Measurements from ENCODE around the gene CAPZB. TPM values are rescaled to one million over a fixed set of nuclear protein-coding genes. Genes with fewer than 3 reads are reported as not detected.

Gene CAPZB
- total and polyA plus RNA-seq, 2 donors, result 136 to 255 TPM

DNA sequence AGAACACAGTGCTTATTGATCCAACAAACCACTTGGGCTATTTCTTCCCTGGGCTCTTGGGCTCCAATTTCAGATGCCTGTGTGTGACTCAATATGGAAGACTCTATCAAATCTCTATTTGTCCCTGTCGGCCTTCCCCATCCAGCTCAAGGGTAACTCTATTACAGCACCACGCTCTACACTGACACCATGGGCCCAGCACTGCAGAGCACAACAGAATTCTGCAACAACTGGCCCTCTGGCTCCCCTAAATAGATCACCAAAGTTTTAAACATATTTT lies 51.7 kb downstream of the CAPZB start:
- 96% methylated on average over 2 of the region's 2 CpGs for WGBS

DNA sequence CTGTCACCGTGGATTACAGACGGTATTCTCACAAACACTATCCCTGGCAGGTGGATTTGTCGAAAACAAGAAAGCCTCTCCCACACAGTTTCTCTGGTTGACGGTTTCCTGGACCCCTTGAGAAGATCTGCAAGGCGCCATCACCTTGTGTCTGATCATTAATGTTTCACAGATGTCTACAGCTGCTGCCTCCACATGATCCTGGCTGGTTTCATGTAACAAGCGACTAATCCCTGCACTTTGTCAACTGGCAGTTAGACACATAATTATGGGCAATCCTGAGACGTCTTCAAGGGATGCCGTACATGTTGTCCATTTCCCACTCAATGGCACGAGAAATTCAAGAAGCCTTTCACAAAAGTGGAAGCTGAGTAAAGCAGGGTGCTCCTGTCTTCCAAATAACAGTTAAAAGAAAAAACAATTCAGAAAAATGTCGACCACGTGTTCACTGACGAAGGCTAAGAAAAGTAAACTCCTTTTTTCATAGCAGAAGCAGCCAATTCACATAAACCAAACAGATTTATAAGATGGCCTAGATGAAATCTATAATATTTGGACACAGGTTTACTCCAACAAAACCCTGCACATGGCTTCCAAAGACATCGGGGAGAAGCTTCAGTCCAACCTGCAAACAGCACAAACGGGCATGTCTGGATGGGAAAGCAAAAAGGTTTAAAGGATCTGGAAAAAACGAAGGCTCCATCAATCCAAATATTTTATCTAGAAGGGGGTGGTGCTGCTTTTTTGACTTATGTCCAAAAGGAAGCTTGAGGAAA lies 52.2 kb downstream of the CAPZB start:
- H3K27me3 ChIP-seq (ENCODE audit: control insufficient read depth in 2 of 2, insufficient read depth in 1 of 2, low read length in 1 of 2), result no peaks in the 10 kb centered on the region
- DNase-seq (ENCODE audit: low read depth in 6 of 9, low spot score in 9 of 9), result peak in 1 of 9 donors; percentile 61
- H3K36me3 ChIP-seq (ENCODE audit: control insufficient read depth in 2 of 2, insufficient read depth in 2 of 2, low read length in 1 of 2), result peaks cover 4 to 15% of the 10 kb centered on the region in 2 donors
- WGBS, result 65% methylated on average over 15 of the region's 15 CpGs
- no peaks in the 10 kb centered on the region for H3K9me3 ChIP-seq (ENCODE audit: control insufficient read depth in 2 of 2, insufficient read depth in 1 of 2, low read length in 1 of 2)
- H3K27ac ChIP-seq (ENCODE audit: low read depth in 1 of 2, low read length in 1 of 2), result peak overlapping the region in 1 of 2 donors; percentile 79
- peaks cover 49 to 97% of the 10 kb centered on the region in 2 donors for H3K4me1 ChIP-seq (ENCODE audit: control insufficient read depth in 2 of 2, insufficient read depth in 2 of 2, low read length in 2 of 2)
- no peak overlapping the region for H3K4me3 ChIP-seq (ENCODE audit: low read length in 2 of 2)

More for the DNA sequence above, 51.7 kb downstream of the CAPZB start:
- Histone ChIP-seq H3K27ac (ENCODE audit: low read depth in 1 of 2, low read length in 1 of 2) (peak overlapping the region in 1 of 2 donors; percentile 79), H3K27me3 (ENCODE audit: control insufficient read depth in 2 of 2, insufficient read depth in 1 of 2, low read length in 1 of 2) (no peaks in the 10 kb centered on the region), H3K4me3 (ENCODE audit: low read length in 2 of 2) (no peak overlapping the region), H3K36me3 (ENCODE audit: control insufficient read depth in 2 of 2, insufficient read depth in 2 of 2, low read length in 1 of 2) (peaks cover 5 to 18% of the 10 kb centered on the region in 2 donors), H3K4me1 (ENCODE audit: control insufficient read depth in 2 of 2, insufficient read depth in 2 of 2, low read length in 2 of 2) (peaks cover 48 to 97% of the 10 kb centered on the region in 2 donors), H3K9me3 (ENCODE audit: control insufficient read depth in 2 of 2, insufficient read depth in 1 of 2, low read length in 1 of 2) (no peaks in the 10 kb centered on the region)
- DNase-seq (ENCODE audit: low read depth in 6 of 9, low spot score in 9 of 9), result no peak

DNA sequence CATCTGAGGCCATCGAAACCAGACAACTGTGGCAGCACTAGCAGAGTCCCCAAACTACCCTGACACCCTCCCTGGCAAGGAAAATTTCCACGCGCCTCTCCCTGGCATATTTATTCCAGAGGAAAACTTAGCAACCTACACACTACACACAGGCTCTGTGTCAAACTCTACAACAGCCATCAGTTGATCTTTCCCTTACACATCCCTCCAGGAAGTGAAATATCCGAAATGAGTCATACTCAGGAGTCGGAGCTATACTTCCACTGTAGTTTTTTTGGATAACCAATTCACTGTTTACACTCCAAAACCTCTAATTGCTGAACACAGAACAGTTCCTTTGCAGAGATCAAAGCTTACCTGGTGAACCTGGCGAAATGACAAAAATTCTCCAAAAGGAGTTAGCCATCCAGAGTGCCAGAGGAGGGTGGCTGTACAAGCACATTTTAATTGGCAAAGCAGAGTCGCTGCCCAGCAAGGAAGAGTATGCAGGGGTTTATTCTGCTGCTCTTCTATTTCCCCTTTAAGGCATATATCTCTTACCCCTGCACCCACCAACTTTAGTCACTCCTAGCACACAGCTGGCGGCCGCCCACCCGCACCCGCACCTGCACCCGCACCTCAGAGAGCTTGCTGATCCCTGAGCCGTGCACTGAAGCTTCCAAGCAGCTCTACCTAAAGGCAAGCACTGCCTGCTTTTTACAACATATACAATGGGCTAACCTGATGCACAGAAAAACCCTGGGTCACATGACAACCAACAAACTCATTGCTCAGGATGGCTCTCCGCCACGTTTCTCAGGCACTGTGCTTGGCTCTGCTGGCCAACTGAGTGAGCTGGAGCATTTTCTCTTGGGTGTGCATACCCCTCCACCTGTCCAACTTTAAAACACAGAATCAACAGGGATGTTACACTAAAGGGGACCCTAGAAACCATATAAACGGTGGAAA lies 54.9 kb downstream of the CAPZB start:
- Histone ChIP-seq H3K9me3 (ENCODE audit: control insufficient read depth in 2 of 2, insufficient read depth in 1 of 2, low read length in 1 of 2) (no peaks in the 10 kb centered on the region), H3K27ac (ENCODE audit: low read depth in 1 of 2, low read length in 1 of 2) (peak overlapping the region; percentile 25 to 84), H3K36me3 (ENCODE audit: control insufficient read depth in 2 of 2, insufficient read depth in 2 of 2, low read length in 1 of 2) (peaks cover 0 to 22% of the 10 kb centered on the region in 2 donors), H3K27me3 (ENCODE audit: control insufficient read depth in 2 of 2, insufficient read depth in 1 of 2, low read length in 1 of 2) (no peaks in the 10 kb centered on the region), H3K4me3 (ENCODE audit: low read length in 2 of 2) (peak overlapping the region; percentile 26 to 27), H3K4me1 (ENCODE audit: control insufficient read depth in 2 of 2, insufficient read depth in 2 of 2, low read length in 2 of 2) (peaks cover 59 to 96% of the 10 kb centered on the region in 2 donors)
- DNase-seq (ENCODE audit: low read depth in 6 of 9, low spot score in 9 of 9), result peak in 8 of 9 donors; percentile 50 to 85 (median 69)
- WGBS, result 42% methylated on average over 16 of the region's 16 CpGs

DNA sequence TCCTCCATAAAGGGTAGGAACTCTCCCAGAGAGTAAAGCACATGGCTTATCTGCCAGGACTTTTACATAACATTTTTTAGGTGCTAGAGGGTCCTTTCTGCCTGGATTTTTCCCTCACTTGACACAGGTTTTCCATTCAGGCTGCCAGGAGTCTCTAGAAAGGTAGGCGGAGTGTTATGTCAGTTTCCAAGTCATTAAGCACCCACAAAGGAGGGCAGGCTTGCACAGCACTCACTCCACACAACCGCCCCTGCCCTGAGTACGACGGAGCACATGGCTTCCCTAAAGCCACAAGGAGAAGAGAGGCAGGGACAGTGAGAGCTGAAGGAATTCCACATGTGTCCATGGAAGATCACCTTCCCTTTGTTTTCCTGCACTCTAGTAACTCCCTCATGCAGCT lies 55.7 kb downstream of the CAPZB start:
- H3K36me3 ChIP-seq (ENCODE audit: control insufficient read depth in 2 of 2, insufficient read depth in 2 of 2, low read length in 1 of 2), result peaks cover 0 to 22% of the 10 kb centered on the region in 2 donors
- no peak for DNase-seq (ENCODE audit: low read depth in 6 of 9, low spot score in 9 of 9)
- peak overlapping the region; percentile 26 to 27 for H3K4me3 ChIP-seq (ENCODE audit: low read length in 2 of 2)
- peaks cover 59 to 96% of the 10 kb centered on the region in 2 donors for H3K4me1 ChIP-seq (ENCODE audit: control insufficient read depth in 2 of 2, insufficient read depth in 2 of 2, low read length in 2 of 2)
- H3K27ac ChIP-seq (ENCODE audit: low read depth in 1 of 2, low read length in 1 of 2), result peak overlapping the region; percentile 25 to 84
- WGBS, result 82% methylated on average over 4 of the region's 4 CpGs
- no peaks in the 10 kb centered on the region for H3K9me3 ChIP-seq (ENCODE audit: control insufficient read depth in 2 of 2, insufficient read depth in 1 of 2, low read length in 1 of 2)
- no peaks in the 10 kb centered on the region for H3K27me3 ChIP-seq (ENCODE audit: control insufficient read depth in 2 of 2, insufficient read depth in 1 of 2, low read length in 1 of 2)

DNA sequence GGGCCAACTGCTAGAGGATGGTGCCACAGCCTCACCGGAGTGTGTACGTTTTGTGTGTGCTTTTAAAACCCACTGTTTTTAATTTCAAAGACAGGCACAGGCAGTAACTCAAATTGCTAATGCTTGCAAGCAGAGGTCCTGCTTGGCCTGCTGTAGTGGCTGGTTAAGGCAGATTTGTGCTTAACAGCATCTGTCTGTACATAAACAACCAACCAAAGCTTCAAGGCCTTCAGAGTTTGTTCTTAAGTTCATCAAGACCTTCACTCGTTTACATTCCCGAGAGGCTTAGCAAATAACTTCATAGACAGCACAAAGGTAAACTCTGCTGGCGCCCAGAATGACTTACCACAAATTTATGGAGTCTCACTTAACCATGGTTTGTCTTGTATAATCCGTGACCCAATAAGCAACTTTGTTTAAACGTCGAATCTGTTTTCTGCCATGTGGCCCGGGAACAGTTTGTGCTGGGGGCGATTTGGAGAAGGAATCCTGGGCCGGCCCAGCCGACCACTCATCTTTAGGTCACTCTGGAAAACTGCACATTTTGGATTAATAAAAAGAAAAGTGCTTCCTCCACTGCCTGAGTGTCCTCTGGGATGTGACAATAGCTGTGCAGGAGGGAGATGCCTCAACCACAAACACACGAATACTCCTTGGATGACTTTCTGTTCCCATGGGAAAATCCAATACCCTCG lies 58.1 kb downstream of the CAPZB start:
- Histone ChIP-seq H3K27ac (ENCODE audit: low read depth in 1 of 2, low read length in 1 of 2) (peak overlapping the region in 1 of 2 donors; percentile 77), H3K4me3 (ENCODE audit: low read length in 2 of 2) (no peak overlapping the region), H3K36me3 (ENCODE audit: control insufficient read depth in 2 of 2, insufficient read depth in 2 of 2, low read length in 1 of 2) (peaks cover 0 to 14% of the 10 kb centered on the region in 2 donors), H3K9me3 (ENCODE audit: control insufficient read depth in 2 of 2, insufficient read depth in 1 of 2, low read length in 1 of 2) (no peaks in the 10 kb centered on the region), H3K4me1 (ENCODE audit: control insufficient read depth in 2 of 2, insufficient read depth in 2 of 2, low read length in 2 of 2) (peaks cover 57 to 89% of the 10 kb centered on the region in 2 donors), H3K27me3 (ENCODE audit: control insufficient read depth in 2 of 2, insufficient read depth in 1 of 2, low read length in 1 of 2) (no peaks in the 10 kb centered on the region)
- WGBS, result 93% methylated on average over 14 of the region's 14 CpGs
- DNase-seq (ENCODE audit: low read depth in 6 of 9, low spot score in 9 of 9), result no peak

DNA sequence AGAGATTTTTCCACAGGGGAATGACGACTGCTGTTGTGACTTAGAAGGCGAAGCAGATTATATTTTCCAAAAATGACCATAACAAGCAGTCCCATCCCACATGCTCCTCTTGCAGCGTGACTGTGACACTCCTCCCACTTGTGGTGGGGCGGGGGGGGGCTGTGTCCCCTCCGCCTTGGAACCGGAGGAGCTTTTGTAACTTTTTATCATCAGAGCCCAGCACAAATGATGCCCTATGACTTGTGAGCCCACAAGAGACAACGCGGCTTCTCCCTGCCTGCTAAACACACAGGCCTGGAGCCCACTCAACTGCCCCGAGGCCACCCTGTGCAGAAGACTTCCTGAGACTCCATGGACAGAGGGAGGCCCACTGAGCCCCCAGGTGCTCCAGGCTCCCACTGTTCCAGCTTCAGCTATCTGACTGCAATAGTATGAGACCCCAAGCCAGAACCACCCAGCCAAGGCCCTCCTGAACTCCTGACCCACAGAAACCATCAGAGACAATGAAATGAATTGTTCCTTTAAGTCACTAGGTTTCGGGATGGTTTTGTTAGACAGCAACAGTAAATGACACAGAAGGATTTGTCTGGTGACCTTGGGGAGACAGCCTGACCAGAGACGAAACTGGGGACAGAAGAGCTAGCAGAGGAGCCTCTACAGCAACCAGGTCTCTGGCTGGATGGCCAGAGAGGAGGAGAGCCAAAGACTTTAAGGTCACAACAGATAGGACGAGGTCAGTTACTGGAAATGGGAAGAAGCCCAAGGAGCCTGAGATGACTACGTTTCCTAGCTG lies 58.8 kb downstream of the CAPZB start:
- Histone ChIP-seq H3K4me3 (ENCODE audit: low read length in 2 of 2) (no peak overlapping the region), H3K27me3 (ENCODE audit: control insufficient read depth in 2 of 2, insufficient read depth in 1 of 2, low read length in 1 of 2) (no peaks in the 10 kb centered on the region), H3K36me3 (ENCODE audit: control insufficient read depth in 2 of 2, insufficient read depth in 2 of 2, low read length in 1 of 2) (peaks cover 0 to 14% of the 10 kb centered on the region in 2 donors), H3K4me1 (ENCODE audit: control insufficient read depth in 2 of 2, insufficient read depth in 2 of 2, low read length in 2 of 2) (peaks cover 60 to 88% of the 10 kb centered on the region in 2 donors), H3K9me3 (ENCODE audit: control insufficient read depth in 2 of 2, insufficient read depth in 1 of 2, low read length in 1 of 2) (no peaks in the 10 kb centered on the region), H3K27ac (ENCODE audit: low read depth in 1 of 2, low read length in 1 of 2) (peak overlapping the region; percentile 40 to 77)
- WGBS, result 82% methylated on average over 13 of the region's 13 CpGs
- DNase-seq (ENCODE audit: low read depth in 6 of 9, low spot score in 9 of 9), result no peak

DNA sequence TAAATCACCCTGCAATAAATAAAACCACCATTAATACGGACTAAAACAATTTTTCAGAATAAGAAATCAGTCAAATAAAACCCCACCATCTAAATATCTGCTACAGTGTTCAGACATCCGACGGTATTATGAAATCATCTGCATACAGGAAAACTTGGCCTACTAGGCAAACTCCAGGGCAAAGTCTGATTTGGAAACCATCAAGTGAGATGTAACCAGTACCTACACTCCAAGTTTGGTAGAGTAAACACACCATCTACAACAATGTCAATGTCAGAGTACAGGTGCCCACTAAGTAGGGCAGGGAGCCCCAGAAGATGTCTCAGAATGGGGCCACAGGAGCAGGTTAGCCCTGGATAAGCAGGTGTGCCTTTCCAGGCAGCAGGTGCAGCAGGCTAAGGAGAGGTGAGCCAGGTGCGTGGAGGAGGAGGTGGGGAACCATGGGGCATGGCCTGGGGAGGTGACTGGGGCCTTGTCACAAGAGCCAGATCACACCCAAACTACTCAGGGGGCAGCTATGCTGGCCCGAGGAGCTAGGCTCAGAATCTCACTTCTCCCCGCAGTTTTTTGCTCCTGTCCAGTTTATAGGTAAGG lies 59.6 kb downstream of the CAPZB start:
- no peaks in the 10 kb centered on the region for H3K27me3 ChIP-seq (ENCODE audit: control insufficient read depth in 2 of 2, insufficient read depth in 1 of 2, low read length in 1 of 2)
- 93% methylated on average over 6 of the region's 6 CpGs for WGBS
- H3K4me3 ChIP-seq (ENCODE audit: low read length in 2 of 2), result no peak overlapping the region
- DNase-seq (ENCODE audit: low read depth in 6 of 9, low spot score in 9 of 9), result peak in 6 of 9 donors; percentile 40 to 86 (median 72)
- peaks cover 0 to 14% of the 10 kb centered on the region in 2 donors for H3K36me3 ChIP-seq (ENCODE audit: control insufficient read depth in 2 of 2, insufficient read depth in 2 of 2, low read length in 1 of 2)
- H3K4me1 ChIP-seq (ENCODE audit: control insufficient read depth in 2 of 2, insufficient read depth in 2 of 2, low read length in 2 of 2), result peaks cover 64 to 90% of the 10 kb centered on the region in 2 donors
- peak overlapping the region; percentile 25 to 77 for H3K27ac ChIP-seq (ENCODE audit: low read depth in 1 of 2, low read length in 1 of 2)
- no peaks in the 10 kb centered on the region for H3K9me3 ChIP-seq (ENCODE audit: control insufficient read depth in 2 of 2, insufficient read depth in 1 of 2, low read length in 1 of 2)
